DMS53 (cell line): ENCODE measurements around the gene OR1G1.
"Not testable (repeated sequence)": the region's sequence is repeated elsewhere in the genome, so short reads cannot be mapped to it uniquely, and the experiment has no call there.

Experiments
- DNase-seq: peaks from one replicate; lab custom pipeline; 2025; lab: John Stamatoyannopoulos, UW

The OR1G1 gene

GRCh38 chr17:3127451-3127850 lies at the start of gene OR1G1:
TSS of gene OR1G1 (minus strand) at chr17:3127551. CDS start at chr17:3127551, 0 bp downstream.
- DNase-seq: no peak

- no peak for DNase-seq
Observed at GRCh38 chr17:3167574-3167973, 40.2 kb upstream of the OR1G1 start.

GRCh38 chr17:3157218-3157617 lies 29.9 kb upstream of the OR1G1 start:
- DNase-seq: no peak

GRCh38 chr17:3137494-3137893 lies 10.1 kb upstream of the OR1G1 start:
- DNase-seq: not testable (repeated sequence)

- no peak for DNase-seq
Observed at GRCh38 chr17:3104322-3104721, 23.0 kb downstream of the OR1G1 start, which contains the start of gene OR1D2. TSS of gene OR1D2 (minus strand) at chr17:3104422. CDS start at chr17:3092996, 11,426 bp downstream.
